ENCODE data around the gene TOMM40L. TPM values are rescaled to one million over a fixed set of nuclear protein-coding genes. Genes with fewer than 3 reads are reported as not detected.

Gene TOMM40L
- total RNA-seq, 3 donors from 2014 or later, result 17.2 to 24.5 (median 23.5) TPM

DNA sequence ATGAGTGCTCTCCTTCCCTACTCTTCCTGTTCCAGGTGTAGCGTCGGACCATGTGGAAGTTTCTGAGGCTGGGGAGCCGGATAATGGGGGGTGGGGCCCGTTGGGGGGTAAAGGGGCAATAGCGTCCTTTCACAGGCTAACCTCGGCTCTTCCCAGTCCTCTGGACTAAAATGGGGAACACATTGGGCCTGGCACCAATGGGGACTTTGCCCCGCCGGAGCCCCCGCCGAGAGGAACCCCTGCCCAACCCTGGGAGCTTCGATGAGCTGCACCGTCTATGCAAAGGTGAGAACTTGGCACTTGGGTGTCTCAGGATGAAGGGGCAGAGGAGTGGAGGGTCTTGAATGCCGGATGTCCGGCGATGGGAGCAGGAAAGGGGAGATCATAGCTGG lies 456 bp downstream of the TOMM40L start:
- TF ChIP-seq, protein P1, sequence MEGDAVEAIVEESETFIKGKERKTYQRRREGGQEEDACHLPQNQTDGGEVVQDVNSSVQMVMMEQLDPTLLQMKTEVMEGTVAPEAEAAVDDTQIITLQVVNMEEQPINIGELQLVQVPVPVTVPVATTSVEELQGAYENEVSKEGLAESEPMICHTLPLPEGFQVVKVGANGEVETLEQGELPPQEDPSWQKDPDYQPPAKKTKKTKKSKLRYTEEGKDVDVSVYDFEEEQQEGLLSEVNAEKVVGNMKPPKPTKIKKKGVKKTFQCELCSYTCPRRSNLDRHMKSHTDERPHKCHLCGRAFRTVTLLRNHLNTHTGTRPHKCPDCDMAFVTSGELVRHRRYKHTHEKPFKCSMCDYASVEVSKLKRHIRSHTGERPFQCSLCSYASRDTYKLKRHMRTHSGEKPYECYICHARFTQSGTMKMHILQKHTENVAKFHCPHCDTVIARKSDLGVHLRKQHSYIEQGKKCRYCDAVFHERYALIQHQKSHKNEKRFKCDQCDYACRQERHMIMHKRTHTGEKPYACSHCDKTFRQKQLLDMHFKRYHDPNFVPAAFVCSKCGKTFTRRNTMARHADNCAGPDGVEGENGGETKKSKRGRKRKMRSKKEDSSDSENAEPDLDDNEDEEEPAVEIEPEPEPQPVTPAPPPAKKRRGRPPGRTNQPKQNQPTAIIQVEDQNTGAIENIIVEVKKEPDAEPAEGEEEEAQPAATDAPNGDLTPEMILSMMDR (IDR thresholded peaks at IDR 0.05), result no peak
- no peaks in the 10 kb centered on the region for H3K9me3 ChIP-seq
- no peaks in the 10 kb centered on the region for H3K36me3 ChIP-seq (ENCODE audit: low read depth)
- peaks cover 18% of the 10 kb centered on the region for H3K4me1 ChIP-seq (ENCODE audit: low read depth)
- ATAC-seq (no peak), DNase-seq (peak in 1 of 3 donors; percentile 49)
- peak overlapping the region; percentile 33 for H3K4me3 ChIP-seq
- intact Hi-C loops (cut with DNase I, micrococcal nuclease), result loop anchor here (5.0 to 10.0 kb wide), 2 partner anchors 66 to 158 kb away; no protein-coding TSS in a partner anchor

DNA sequence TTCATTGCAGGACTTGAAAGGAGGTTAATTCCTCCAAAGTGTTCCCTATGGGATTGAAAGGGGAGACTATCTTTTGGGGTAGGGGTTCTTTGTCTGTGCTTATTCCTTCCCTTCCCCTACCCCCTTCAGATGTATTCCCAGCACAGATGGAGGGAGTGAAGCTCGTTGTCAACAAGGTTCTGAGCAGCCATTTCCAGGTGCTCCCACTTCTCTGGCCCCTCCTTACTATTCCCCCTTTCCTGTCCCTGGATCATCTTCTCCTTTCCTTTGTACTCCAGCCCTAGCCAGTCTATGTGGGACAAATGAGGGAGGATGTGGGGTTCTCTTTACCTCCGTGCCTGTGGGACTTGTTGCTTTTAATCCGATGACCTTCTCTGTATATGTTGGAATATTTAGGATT lies 899 bp downstream of the TOMM40L start:
- intact Hi-C loops (cut with DNase I, micrococcal nuclease), result loop anchor here (5.0 to 10.0 kb wide), 2 partner anchors 66 to 158 kb away; no protein-coding TSS in a partner anchor
- ATAC-seq, result no peak
- Histone ChIP-seq H3K4me3 (no peak overlapping the region), H3K9me3 (no peaks in the 10 kb centered on the region), H3K4me1 (ENCODE audit: low read depth) (peaks cover 18% of the 10 kb centered on the region), H3K36me3 (ENCODE audit: low read depth) (no peaks in the 10 kb centered on the region)
- DNase-seq, result no peak
- TF ChIP-seq, protein P1 (IDR thresholded peaks at IDR 0.05), result no peak

DNA sequence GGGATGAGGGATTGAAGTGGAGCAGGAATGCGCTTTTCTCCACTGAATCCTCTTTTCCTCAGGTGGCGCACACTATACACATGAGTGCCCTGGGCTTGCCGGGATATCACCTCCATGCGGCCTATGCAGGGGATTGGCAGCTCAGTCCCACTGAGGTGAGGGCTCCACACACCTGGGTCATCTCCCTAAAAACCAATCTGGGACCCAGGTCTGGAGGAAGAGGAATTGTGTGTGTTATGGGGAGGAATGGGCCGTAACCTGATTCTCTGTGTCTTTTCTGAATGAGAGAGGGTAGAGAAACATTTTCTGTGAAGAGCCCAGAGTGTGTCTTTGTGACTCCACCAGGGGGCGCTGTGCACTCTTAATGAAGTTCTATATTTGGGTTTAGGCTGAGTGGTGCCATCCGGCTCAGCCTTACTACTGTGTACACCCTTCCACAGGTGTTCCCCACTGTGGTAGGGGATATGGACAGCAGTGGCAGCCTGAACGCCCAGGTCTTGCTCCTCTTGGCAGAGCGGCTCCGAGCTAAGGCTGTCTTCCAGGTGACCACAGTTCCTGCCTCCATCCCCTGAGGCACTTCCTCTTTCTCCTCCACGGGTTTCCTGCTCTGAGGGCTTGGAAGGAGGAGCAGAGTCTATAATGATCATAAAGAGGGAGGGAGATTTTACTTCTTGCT lies 1.5 kb downstream of the TOMM40L start:
- Histone ChIP-seq H3K9me3 (no peaks in the 10 kb centered on the region), H3K4me3 (no peak overlapping the region), H3K4me1 (ENCODE audit: low read depth) (peaks cover 18% of the 10 kb centered on the region), H3K36me3 (ENCODE audit: low read depth) (no peaks in the 10 kb centered on the region)
- peak; percentile 79 to 86 (median 86) for DNase-seq
- peak; percentile 69 for ATAC-seq
- intact Hi-C loops (cut with DNase I, micrococcal nuclease), result loop anchor here (5.0 to 10.0 kb wide), 2 partner anchors 65 to 157 kb away; no protein-coding TSS in a partner anchor
- TF ChIP-seq, protein P1 (IDR thresholded peaks at IDR 0.05), result peak; percentile 72

DNA sequence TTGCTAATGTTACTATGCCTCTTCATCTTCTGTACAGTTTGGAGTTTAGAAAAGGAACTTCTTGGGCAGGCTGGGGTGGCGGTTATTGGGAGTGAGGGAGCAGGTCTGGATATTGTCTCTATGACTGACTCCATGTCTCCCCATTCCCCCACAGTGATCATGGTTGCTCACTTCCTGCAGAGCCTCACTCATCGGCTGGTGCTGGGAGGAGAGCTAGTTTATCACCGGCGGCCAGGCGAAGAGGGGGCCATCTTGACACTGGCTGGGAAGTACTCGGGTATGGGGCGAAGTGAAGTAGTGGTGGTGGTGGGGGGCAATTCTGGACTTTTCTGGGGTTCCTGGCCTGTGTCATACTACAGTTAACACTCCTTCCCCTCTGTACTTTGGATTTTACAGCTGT lies 2.2 kb downstream of the TOMM40L start:
- no peak for DNase-seq
- no peaks in the 10 kb centered on the region for H3K9me3 ChIP-seq
- intact Hi-C loops (cut with DNase I, micrococcal nuclease), result loop anchor here (5.0 to 10.0 kb wide), 2 partner anchors 64 to 157 kb away; no protein-coding TSS in a partner anchor
- H3K4me3 ChIP-seq, result no peak overlapping the region
- H3K36me3 ChIP-seq (ENCODE audit: low read depth), result no peaks in the 10 kb centered on the region
- TF ChIP-seq, protein P1 (IDR thresholded peaks at IDR 0.05), result no peak
- no peak for ATAC-seq
- H3K4me1 ChIP-seq (ENCODE audit: low read depth), result peaks cover 18% of the 10 kb centered on the region

DNA sequence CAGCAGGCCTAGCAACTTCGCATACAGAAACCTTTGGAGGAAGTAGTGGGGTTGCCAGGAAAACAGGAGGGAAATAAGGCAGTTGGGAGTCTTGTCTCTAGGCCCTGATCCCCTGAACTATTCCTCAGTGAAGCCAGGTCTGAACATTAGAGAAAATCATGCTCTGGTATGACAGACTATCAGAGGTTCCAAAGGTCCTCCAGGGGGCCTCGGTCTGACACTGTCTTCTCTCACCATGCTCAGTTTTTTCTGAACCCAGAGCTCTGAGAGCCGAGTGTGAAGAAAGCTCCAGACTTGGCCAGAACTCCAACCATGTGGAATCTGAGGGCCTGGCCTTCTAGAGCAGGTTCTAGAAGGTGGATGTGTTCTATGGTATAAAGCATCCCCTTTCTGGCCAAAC lies 4.0 kb downstream of the TOMM40L start:
- intact Hi-C loops (cut with DNase I, micrococcal nuclease), result loop anchor here (5.0 to 10.0 kb wide), 2 partner anchors 62 to 155 kb away; no protein-coding TSS in a partner anchor
- Histone ChIP-seq H3K9me3 (no peaks in the 10 kb centered on the region), H3K4me1 (ENCODE audit: low read depth) (peaks cover 18% of the 10 kb centered on the region), H3K36me3 (ENCODE audit: low read depth) (no peaks in the 10 kb centered on the region), H3K4me3 (no peak overlapping the region)
- TF ChIP-seq, protein P1 (IDR thresholded peaks at IDR 0.05), result no peak
- ATAC-seq (no peak), DNase-seq (no peak)

Data from mucosa of descending colon (tissue), 3 donors.